ENCODE results near the gene AMMECR1.

Gene AMMECR1

GRCh38 chrX:110321670-110322069 lies 3.8 kb upstream of the AMMECR1 start:
- TF ChIP-seq CTCF (IDR thresholded peaks at IDR 0.05; ENCODE audit: low read length), result no peak
- TF ChIP-seq EZH2 (IDR thresholded peaks at IDR 0.05; ENCODE audit: borderline replicate concordance, low read length), result no peak
- no peak overlapping the region for H3K9ac ChIP-seq (ENCODE audit: low read length)
- H3K9me2 ChIP-seq (ENCODE audit: low read depth, low read length), result no peaks in the 10 kb centered on the region
- H3K27me3 ChIP-seq (ENCODE audit: insufficient read depth, low read length), result no peaks in the 10 kb centered on the region
- H3K79me2 ChIP-seq (ENCODE audit: insufficient read depth, low read length), result peaks cover 7% of the 10 kb centered on the region
- H2AFZ ChIP-seq (ENCODE audit: low read length), result no peak overlapping the region
- H3K36me3 ChIP-seq (ENCODE audit: insufficient read depth, low read length), result no peaks in the 10 kb centered on the region
- no peaks in the 10 kb centered on the region for H4K20me1 ChIP-seq (ENCODE audit: insufficient read depth, low read length)
- no peak overlapping the region for H3K4me2 ChIP-seq (ENCODE audit: low read length)
- no peak overlapping the region for H3K27ac ChIP-seq (ENCODE audit: low read depth, low read length, poor library complexity, severe bottlenecking)
- H3K4me3 ChIP-seq (ENCODE audit: low read depth, low read length, poor library complexity, severe bottlenecking), result no peak overlapping the region
- H3K4me1 ChIP-seq (ENCODE audit: insufficient read depth, low read length, severe bottlenecking), result peaks cover 15% of the 10 kb centered on the region
- H3K9me3 ChIP-seq (ENCODE audit: low read length), result no peaks in the 10 kb centered on the region
- H3F3A ChIP-seq (ENCODE audit: insufficient read depth, low read length), result no peaks in the 10 kb centered on the region

GRCh38 chrX:110321081-110321480 lies 3.2 kb upstream of the AMMECR1 start:
- Histone ChIP-seq H3K27me3 (ENCODE audit: insufficient read depth, low read length) (no peaks in the 10 kb centered on the region), H4K20me1 (ENCODE audit: insufficient read depth, low read length) (no peaks in the 10 kb centered on the region), H3K4me3 (ENCODE audit: low read depth, low read length, poor library complexity, severe bottlenecking) (no peak overlapping the region), H3K27ac (ENCODE audit: low read depth, low read length, poor library complexity, severe bottlenecking) (no peak overlapping the region), H3K4me1 (ENCODE audit: insufficient read depth, low read length, severe bottlenecking) (peaks cover 20% of the 10 kb centered on the region), H3K79me2 (ENCODE audit: insufficient read depth, low read length) (peaks cover 13% of the 10 kb centered on the region), H3K9ac (ENCODE audit: low read length) (no peak overlapping the region), H2AFZ (ENCODE audit: low read length) (no peak overlapping the region), H3K36me3 (ENCODE audit: insufficient read depth, low read length) (no peaks in the 10 kb centered on the region), H3K9me2 (ENCODE audit: low read depth, low read length) (no peaks in the 10 kb centered on the region), H3F3A (ENCODE audit: insufficient read depth, low read length) (no peaks in the 10 kb centered on the region), H3K4me2 (ENCODE audit: low read length) (no peak overlapping the region), H3K9me3 (ENCODE audit: low read length) (no peaks in the 10 kb centered on the region)
- no peak for TF ChIP-seq CTCF (IDR thresholded peaks at IDR 0.05; ENCODE audit: low read length)

DNA sequence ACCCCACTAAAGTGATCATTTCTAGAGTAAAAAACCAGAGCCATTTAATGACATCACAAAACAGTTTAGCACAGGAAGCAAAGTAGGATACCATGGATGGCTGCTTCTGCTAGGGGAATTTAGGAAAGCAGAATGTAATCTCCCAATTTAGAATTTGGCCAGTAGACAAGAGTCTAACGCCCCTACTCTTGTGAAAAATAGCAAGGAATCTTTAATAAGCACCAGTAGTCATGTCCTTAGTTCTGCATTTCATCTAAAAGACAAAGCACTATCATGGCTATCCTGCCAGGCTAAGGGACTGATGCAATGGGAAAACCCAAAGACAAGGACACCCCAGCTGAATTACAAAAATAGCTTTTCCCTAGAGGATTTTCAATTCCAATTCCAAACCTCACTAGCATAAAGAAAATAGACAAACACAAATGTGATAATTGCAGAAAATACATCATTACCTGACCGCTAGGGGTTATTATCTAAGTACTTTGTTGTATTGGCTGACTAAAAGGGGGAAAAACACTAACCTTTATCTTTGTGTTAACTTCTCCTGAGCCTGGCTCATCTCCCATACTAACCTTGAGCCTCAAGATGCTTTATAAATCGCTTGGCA lies 2.6 kb upstream of the AMMECR1 start:
- Histone ChIP-seq H3K36me3 (ENCODE audit: insufficient read depth, low read length) (no peaks in the 10 kb centered on the region), H3F3A (ENCODE audit: insufficient read depth, low read length) (no peaks in the 10 kb centered on the region), H3K9ac (ENCODE audit: low read length) (no peak overlapping the region), H3K4me2 (ENCODE audit: low read length) (no peak overlapping the region), H3K9me3 (ENCODE audit: low read length) (no peaks in the 10 kb centered on the region), H3K27ac (ENCODE audit: low read depth, low read length, poor library complexity, severe bottlenecking) (no peak overlapping the region), H3K79me2 (ENCODE audit: insufficient read depth, low read length) (peaks cover 19% of the 10 kb centered on the region), H3K27me3 (ENCODE audit: insufficient read depth, low read length) (no peaks in the 10 kb centered on the region), H3K4me3 (ENCODE audit: low read depth, low read length, poor library complexity, severe bottlenecking) (no peak overlapping the region), H3K4me1 (ENCODE audit: insufficient read depth, low read length, severe bottlenecking) (peaks cover 26% of the 10 kb centered on the region), H4K20me1 (ENCODE audit: insufficient read depth, low read length) (no peaks in the 10 kb centered on the region), H3K9me2 (ENCODE audit: low read depth, low read length) (no peaks in the 10 kb centered on the region), H2AFZ (ENCODE audit: low read length) (no peak overlapping the region)
- TF ChIP-seq EZH2 (IDR thresholded peaks at IDR 0.05; ENCODE audit: borderline replicate concordance, low read length), result no peak

- Histone ChIP-seq H3K27me3 (ENCODE audit: insufficient read depth, low read length) (no peaks in the 10 kb centered on the region), H3K4me1 (ENCODE audit: insufficient read depth, low read length, severe bottlenecking) (peaks cover 31% of the 10 kb centered on the region), H3K4me3 (ENCODE audit: low read depth, low read length, poor library complexity, severe bottlenecking) (peak overlapping the region; percentile 57)
Observed at GRCh38 chrX:110318664-110318968, 731 bp upstream of the AMMECR1 start.

More at GRCh38 chrX:110318664-110318968, 731 bp upstream of the AMMECR1 start:
- TF ChIP-seq CTCF (IDR thresholded peaks at IDR 0.05; ENCODE audit: low read length), result no peak
- TF ChIP-seq EZH2 (IDR thresholded peaks at IDR 0.05; ENCODE audit: borderline replicate concordance, low read length), result no peak
- no peaks in the 10 kb centered on the region for H3K9me3 ChIP-seq (ENCODE audit: low read length)
- H3K79me2 ChIP-seq (ENCODE audit: insufficient read depth, low read length), result peaks cover 36% of the 10 kb centered on the region
- no peaks in the 10 kb centered on the region for H4K20me1 ChIP-seq (ENCODE audit: insufficient read depth, low read length)
- H3K36me3 ChIP-seq (ENCODE audit: insufficient read depth, low read length), result no peaks in the 10 kb centered on the region
- H3K4me2 ChIP-seq (ENCODE audit: low read length), result peak overlapping the region; percentile 58
- H3K27ac ChIP-seq (ENCODE audit: low read depth, low read length, poor library complexity, severe bottlenecking), result no peak overlapping the region
- H3K9me2 ChIP-seq (ENCODE audit: low read depth, low read length), result no peaks in the 10 kb centered on the region
- H3F3A ChIP-seq (ENCODE audit: insufficient read depth, low read length), result no peaks in the 10 kb centered on the region
- peak overlapping the region; percentile 64 for H3K9ac ChIP-seq (ENCODE audit: low read length)
- H2AFZ ChIP-seq (ENCODE audit: low read length), result no peak overlapping the region
